ENCODE results near the gene FRY.
"Not testable (repeated sequence)": the region's sequence is repeated elsewhere in the genome, so short reads cannot be mapped to it uniquely, and the experiment has no call there.

Gene FRY

DNA sequence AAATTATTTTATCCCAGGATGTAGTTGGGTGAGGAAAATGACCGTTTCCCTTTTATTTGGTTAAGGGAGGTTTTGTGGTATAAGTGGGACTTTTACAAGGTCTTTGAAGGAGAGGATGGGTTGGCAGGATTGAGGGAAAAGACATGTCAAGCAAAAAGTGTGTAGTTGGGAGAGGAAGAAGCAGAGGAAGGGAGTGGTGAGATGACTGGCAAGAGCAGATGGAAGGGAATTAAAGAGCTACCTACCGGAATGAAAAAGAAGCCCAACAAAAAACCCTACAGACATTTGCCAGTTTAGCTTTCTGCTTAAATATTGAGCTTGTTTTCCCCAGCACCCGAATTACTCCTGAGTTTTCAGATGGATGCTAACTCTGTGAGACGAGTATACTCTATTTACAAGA, 19.6 kb downstream of the FRY start:
- Histone ChIP-seq H3K36me3 (replicated peaks) (no peaks in the 10 kb centered on the region), H3K27me3 (replicated peaks) (no peaks in the 10 kb centered on the region), H3K27ac (no peak overlapping the region), H3K4me3 (ENCODE audit: low read depth, low read length) (no peak overlapping the region)
- TF ChIP-seq, protein P1, sequence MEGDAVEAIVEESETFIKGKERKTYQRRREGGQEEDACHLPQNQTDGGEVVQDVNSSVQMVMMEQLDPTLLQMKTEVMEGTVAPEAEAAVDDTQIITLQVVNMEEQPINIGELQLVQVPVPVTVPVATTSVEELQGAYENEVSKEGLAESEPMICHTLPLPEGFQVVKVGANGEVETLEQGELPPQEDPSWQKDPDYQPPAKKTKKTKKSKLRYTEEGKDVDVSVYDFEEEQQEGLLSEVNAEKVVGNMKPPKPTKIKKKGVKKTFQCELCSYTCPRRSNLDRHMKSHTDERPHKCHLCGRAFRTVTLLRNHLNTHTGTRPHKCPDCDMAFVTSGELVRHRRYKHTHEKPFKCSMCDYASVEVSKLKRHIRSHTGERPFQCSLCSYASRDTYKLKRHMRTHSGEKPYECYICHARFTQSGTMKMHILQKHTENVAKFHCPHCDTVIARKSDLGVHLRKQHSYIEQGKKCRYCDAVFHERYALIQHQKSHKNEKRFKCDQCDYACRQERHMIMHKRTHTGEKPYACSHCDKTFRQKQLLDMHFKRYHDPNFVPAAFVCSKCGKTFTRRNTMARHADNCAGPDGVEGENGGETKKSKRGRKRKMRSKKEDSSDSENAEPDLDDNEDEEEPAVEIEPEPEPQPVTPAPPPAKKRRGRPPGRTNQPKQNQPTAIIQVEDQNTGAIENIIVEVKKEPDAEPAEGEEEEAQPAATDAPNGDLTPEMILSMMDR (IDR thresholded peaks at IDR 0.05; ENCODE audit: low read depth, low read length, missing control alignments), result no peak
- in situ Hi-C loops (cut with HindIII; ENCODE audit: low pct_ligation_motif_present, low sequenced_read_pairs), result no loop called here
- no peak for DNase-seq

DNA sequence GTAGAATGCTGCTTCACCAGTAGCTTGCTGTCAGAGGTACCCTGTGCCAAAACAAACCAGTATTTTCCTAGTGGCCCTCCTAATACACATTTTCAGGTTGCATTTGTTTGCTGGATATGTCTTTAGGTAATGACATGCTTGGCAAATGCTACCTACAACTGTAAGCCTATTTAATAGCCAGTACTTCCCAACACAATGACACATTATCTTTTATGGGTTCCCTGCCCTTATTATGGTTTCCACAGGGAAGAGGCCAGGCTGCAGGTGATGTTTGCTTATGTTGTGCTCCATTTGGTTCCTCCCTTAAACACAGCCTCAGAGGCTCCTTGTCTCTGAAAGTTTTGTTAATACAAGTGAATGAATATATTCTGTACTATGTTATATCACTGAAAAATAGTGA, 24.7 kb downstream of the FRY start:
- Histone ChIP-seq H3K27ac (no peak overlapping the region), H3K4me3 (ENCODE audit: low read depth, low read length) (no peak overlapping the region), H3K27me3 (replicated peaks) (no peaks in the 10 kb centered on the region), H3K36me3 (replicated peaks) (no peaks in the 10 kb centered on the region)
- TF ChIP-seq, protein P1 (IDR thresholded peaks at IDR 0.05; ENCODE audit: low read depth, low read length, missing control alignments), result no peak
- DNase-seq, result no peak
- in situ Hi-C loops (cut with HindIII; ENCODE audit: low pct_ligation_motif_present, low sequenced_read_pairs), result no loop called here

DNA sequence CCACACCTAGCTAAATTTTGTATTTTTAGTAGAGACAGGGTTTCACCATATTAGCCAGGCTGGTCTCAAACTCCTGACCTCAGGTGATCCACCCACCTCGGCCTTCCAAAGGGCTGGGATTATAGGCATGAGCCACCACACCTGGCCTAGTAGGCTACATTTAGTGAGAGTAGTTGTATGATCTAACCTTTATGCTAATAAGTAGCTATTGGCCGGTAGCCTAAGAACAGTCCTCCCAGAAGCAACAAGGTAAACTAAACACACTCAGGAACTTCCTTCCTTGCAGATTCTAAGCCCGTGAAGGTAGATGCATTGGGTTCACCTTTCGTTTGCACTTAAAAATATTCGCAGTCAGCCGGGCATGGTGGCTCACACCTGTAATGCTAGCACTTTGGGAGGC, 25.8 kb downstream of the FRY start:
- in situ Hi-C loops (cut with HindIII; ENCODE audit: low pct_ligation_motif_present, low sequenced_read_pairs); DNase-seq; H3K27ac ChIP-seq; H3K4me3 ChIP-seq (ENCODE audit: low read depth, low read length); H3K36me3 ChIP-seq (replicated peaks); H3K27me3 ChIP-seq (replicated peaks): not testable (repeated sequence)

DNA sequence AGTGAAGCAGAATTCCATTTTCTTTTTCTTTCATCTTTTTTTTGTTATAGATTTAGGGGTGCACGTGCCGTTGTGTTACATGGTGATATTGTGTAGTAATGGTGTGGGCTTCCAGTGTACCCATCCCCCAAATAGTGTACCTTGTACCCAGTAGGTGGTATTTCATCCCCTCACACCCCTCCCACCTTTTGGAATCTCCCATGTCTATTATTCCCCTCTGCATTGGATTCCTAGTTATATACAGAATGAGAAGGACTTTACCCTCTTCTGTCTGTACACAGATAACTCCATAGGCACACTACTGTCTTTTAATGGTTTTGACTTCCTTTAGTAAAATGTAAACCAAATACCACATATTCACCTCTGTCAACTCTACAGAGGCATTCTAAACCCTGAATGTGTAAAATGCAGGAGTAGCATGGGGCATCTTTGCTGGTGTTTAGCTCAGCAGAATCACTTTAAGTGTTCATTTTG, 28.0 kb downstream of the FRY start:
- Histone ChIP-seq H3K36me3 (replicated peaks) (no peaks in the 10 kb centered on the region), H3K27ac (no peak overlapping the region), H3K4me3 (ENCODE audit: low read depth, low read length) (no peak overlapping the region), H3K27me3 (replicated peaks) (no peaks in the 10 kb centered on the region)
- in situ Hi-C loops (cut with HindIII; ENCODE audit: low pct_ligation_motif_present, low sequenced_read_pairs), result no loop called here
- TF ChIP-seq, protein P1 (IDR thresholded peaks at IDR 0.05; ENCODE audit: low read depth, low read length, missing control alignments), result no peak
- DNase-seq, result no peak

DNA sequence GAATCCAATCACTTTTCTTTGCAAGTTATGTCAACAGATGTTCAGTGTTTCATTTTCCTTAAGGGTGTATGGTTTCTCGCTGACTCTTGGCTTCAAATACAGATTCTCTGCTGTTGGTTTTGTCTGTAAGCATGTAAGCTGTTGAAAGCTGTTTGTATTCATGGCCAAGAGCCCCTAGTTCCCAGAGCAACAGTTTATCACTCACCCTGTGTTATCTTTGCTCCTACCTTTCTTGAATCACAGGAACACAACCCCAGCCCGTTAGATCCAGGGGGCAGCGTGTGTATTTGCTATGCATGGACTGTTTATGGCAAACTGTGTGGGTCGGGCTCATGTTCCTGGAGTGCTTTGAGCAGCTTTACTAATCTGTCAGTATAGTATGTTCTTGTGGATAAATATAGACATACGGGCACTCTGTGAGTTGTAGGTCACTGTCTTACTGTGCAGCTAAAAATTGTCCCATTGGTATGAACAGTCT, 28.9 kb downstream of the FRY start:
- Histone ChIP-seq H3K27ac (no peak overlapping the region), H3K36me3 (replicated peaks) (no peaks in the 10 kb centered on the region), H3K27me3 (replicated peaks) (no peaks in the 10 kb centered on the region), H3K4me3 (ENCODE audit: low read depth, low read length) (no peak overlapping the region)
- DNase-seq, result no peak
- in situ Hi-C loops (cut with HindIII; ENCODE audit: low pct_ligation_motif_present, low sequenced_read_pairs), result no loop called here
- TF ChIP-seq, protein P1 (IDR thresholded peaks at IDR 0.05; ENCODE audit: low read depth, low read length, missing control alignments), result no peak

DNA sequence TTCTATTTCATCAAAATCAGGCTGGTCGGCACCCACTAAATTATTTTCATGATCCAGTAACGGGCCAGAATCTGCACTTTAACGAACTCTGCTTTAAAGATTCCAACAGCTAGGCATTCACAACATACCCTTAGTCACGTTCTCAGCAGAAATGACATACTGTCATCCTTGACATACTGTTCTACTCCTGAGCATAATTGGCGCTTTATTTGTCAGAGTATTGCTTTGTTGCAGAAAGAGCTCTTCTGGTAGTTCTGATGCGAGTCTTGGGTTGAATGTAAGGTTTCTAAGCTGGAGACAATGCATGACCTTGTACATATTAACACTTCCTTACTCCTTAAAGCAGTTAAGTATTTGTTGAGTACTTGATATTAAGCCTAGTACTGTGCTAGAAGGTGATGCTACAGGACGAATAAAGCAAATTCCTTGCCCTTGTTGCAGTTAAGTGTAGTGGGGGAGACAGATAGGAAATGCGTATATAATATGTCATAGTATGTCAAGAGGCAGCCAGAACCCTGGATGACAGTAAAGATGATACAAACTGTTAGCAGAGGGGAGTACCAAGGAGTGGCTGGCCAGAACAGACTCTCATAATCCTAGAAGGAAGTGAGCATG, 32.2 kb downstream of the FRY start:
- H3K4me3 ChIP-seq (ENCODE audit: low read depth, low read length), result no peak overlapping the region
- in situ Hi-C loops (cut with HindIII; ENCODE audit: low pct_ligation_motif_present, low sequenced_read_pairs), result no loop called here
- DNase-seq, result no peak
- H3K27ac ChIP-seq, result no peak overlapping the region
- TF ChIP-seq, protein P1 (IDR thresholded peaks at IDR 0.05; ENCODE audit: low read depth, low read length, missing control alignments), result no peak
- no peaks in the 10 kb centered on the region for H3K27me3 ChIP-seq (replicated peaks)
- no peaks in the 10 kb centered on the region for H3K36me3 ChIP-seq (replicated peaks)
